GM12878 (cell line): ENCODE results near the gene CLIP2. TPM values are rescaled to one million over a fixed set of nuclear protein-coding genes. Genes with fewer than 3 reads are reported as not detected.

Experiments
- BACH1 ChIP-seq: fragments of 450-650 bp; IDR thresholded peaks from 2 replicates; pipeline ENCODE4 v1.6.1; 2017; ENCODE audit warnings: mild to moderate bottlenecking, borderline replicate concordance
- CBX5 ChIP-seq: sonication (generic); IDR thresholded peaks from 2 replicates; pipeline ENCODE4 v1.6.1; 2016; ENCODE audit warnings: low read depth, moderate library complexity, mild to moderate bottlenecking, inconsistent platforms
- CHD2 ChIP-seq: IDR thresholded peaks from 2 replicates; pipeline ENCODE4 v1.6.1; 2011; ENCODE audit warnings: low read depth, low read length, improper control_type of control experiment, borderline replicate concordance
- CUX1 ChIP-seq: IDR thresholded peaks from 2 replicates; pipeline ENCODE4 v1.6.1; 2012; ENCODE audit warnings: improper control_type of control experiment, low read depth, low read length; ENCODE audit not compliant: insufficient replicate concordance
- EP300 ChIP-seq, 2 experiments: fragments of 150-350 bp in 1 of 2; IDR thresholded peaks; 2 replicates each; pipeline ENCODE4 v1.6.1; 2011 to 2012; ENCODE audit warnings: low read depth in 2 of 2, low read length in 2 of 2, borderline replicate concordance in 1 of 2, improper control_type of control experiment in 1 of 2, inconsistent platforms in 1 of 2; ENCODE audit not compliant: control insufficient read depth in 1 of 2
- PBX3 ChIP-seq: IDR thresholded peaks from 2 replicates; pipeline ENCODE4 v1.6.1; 2011; ENCODE audit warnings: mild to moderate bottlenecking, low read depth, low read length, moderate library complexity; ENCODE audit not compliant: insufficient replicate concordance
- SIN3A ChIP-seq: IDR thresholded peaks from 2 replicates; pipeline ENCODE4 v1.6.1; 2012; ENCODE audit warnings: low read depth, low read length, improper control_type of control experiment
- SP1 ChIP-seq: IDR thresholded peaks from one replicate; pipeline ENCODE4 v1.6.1; 2011; ENCODE audit warnings: low read depth, low read length
- TARDBP ChIP-seq: IDR thresholded peaks from 2 replicates; pipeline ENCODE4 v1.6.1; 2016; ENCODE audit warnings: borderline replicate concordance
- TCF7 ChIP-seq: IDR thresholded peaks from 2 replicates; pipeline ENCODE4 v1.6.1; 2014; ENCODE audit warnings: antibody characterized with exemption, borderline replicate concordance
- ZBED1 ChIP-seq: IDR thresholded peaks from 2 replicates; pipeline ENCODE4 v1.6.1; 2016; ENCODE audit warnings: borderline replicate concordance
- ZSCAN29 ChIP-seq: fragments of 450-650 bp; IDR thresholded peaks from 2 replicates; pipeline ENCODE4 v1.6.1; 2017; ENCODE audit warnings: mild to moderate bottlenecking, moderate library complexity
- polyA plus RNA-seq, 11 experiments: library from polyadenylated mRNA; depleted of rRNA in 4 of 11; unstranded in 6 of 11; stranded (reverse) in 5 of 11; fragments of >200 nt; fragmentation: Nextera tagmentation in 4 of 11; fragmentation: Illumina TruSeq in 1 of 11; extraction: Ambion mirVana in 4 of 11; extraction: Trizol in 1 of 11; gene quantifications; 1 replicate in 1 of 11; 2 replicates in 10 of 11; pipeline versions ENCODE4 v1.2.1 to v1.2.3, GENCODE V29; 2011 to 2016; ENCODE audit warnings: inconsistent platforms in 2 of 11, missing spikeins in 2 of 11, low read depth in 1 of 11
- total RNA-seq, 4 experiments: library from RNA; depleted of rRNA in 3 of 4; stranded (reverse); fragments of >200 nt in 3 of 4; fragmentation: Illumina TruSeq in 1 of 4; extraction: Trizol in 1 of 4; gene quantifications; 2 replicates each; pipeline versions ENCODE4 v1.2.1 to v1.2.3, GENCODE V29; 2013 to 2021

CLIP2 gene
- total and polyA plus RNA-seq, 10 of the 15 experiments (the other 5 are each of a cell fraction or from before 2014, with no cell fraction given), result 0.26 to 56.3 (median 21.0) TPM

GRCh38 chr7:74300926-74301325 lies 11.7 kb downstream of the CLIP2 start (continued):
- TF ChIP-seq ZSCAN29, result no peak
- no peak for TF ChIP-seq EP300 (IDR thresholded peaks at IDR 0.05; ENCODE audit: borderline replicate concordance in 1 of 2, control insufficient read depth in 1 of 2, low read depth in 2 of 2, low read length in 2 of 2)
- no peak for TF ChIP-seq CUX1
- no peak for TF ChIP-seq CHD2
- TF ChIP-seq CBX5, result no peak
- no peak for TF ChIP-seq PBX3
- TF ChIP-seq SIN3A, result no peak
- no peak for TF ChIP-seq BACH1
- TF ChIP-seq ZBED1, result no peak
- no peak for TF ChIP-seq TCF7
- TF ChIP-seq TARDBP, result no peak
- TF ChIP-seq SP1, result no peak
